PC-3 (cell line): ENCODE data around the gene NEDD4L. TPM values are rescaled to one million over a fixed set of nuclear protein-coding genes. Genes with fewer than 3 reads are reported as not detected.

Experiments used
- ATAC-seq: fragments of 200-7000 bp; cut with Tn5 transposase; 2 replicates; pipeline ENCODE4 v1.9.1; 2020; ENCODE audit warnings: mild to moderate bottlenecking, moderate library complexity
- BruUV-seq: library from RNA; stranded (reverse); fragments of 400-500 nt; replicated peaks from 2 replicates; lab custom pipeline; 2021; lab: Mats Ljungman, UMichigan
- CTCF ChIA-PET: fragments of 300-600 bp; sonication (Branson Sonifier 250); formaldehyde crosslinking; loops from one replicate; lab custom pipeline; 2022; ENCODE audit warnings: antibody characterized with exemption; lab: Charles Lee
- POLR2A ChIA-PET: fragments of 300-600 bp; sonication (Branson Sonifier 250); formaldehyde crosslinking; loops from one replicate; lab custom pipeline; 2022; ENCODE audit warnings: antibody characterized with exemption; ENCODE audit not compliant: unreplicated experiment; lab: Charles Lee
- DNase-seq: peaks from one replicate; pipeline ENCODE4 v3.0.0-alpha.2; 2015
- H2AFZ ChIP-seq: fragments of 300-600 bp; sonication (generic); 2 replicates; pipeline ENCODE4 v1.6.0; 2016; ENCODE audit warnings: antibody characterized with exemption, low read length
- H3F3A ChIP-seq: fragments of 300-600 bp; sonication (generic); one replicate; pipeline ENCODE4 v1.6.0; 2017; ENCODE audit warnings: antibody characterized with exemption, low read length, control low read depth, mild to moderate bottlenecking; ENCODE audit not compliant: unreplicated experiment
- H3K27ac ChIP-seq: fragments of 300-600 bp; sonication (generic); 2 replicates; pipeline ENCODE4 v1.5.1; 2016; ENCODE audit warnings: mild to moderate bottlenecking, low read length
- H3K27me3 ChIP-seq: fragments of 300-600 bp; sonication (generic); 2 replicates; pipeline ENCODE4 v1.6.1; 2016; ENCODE audit warnings: low read length, mixed read lengths
- H3K36me3 ChIP-seq: fragments of 300-600 bp; sonication (generic); 2 replicates; pipeline ENCODE4 v1.6.1; 2016; ENCODE audit warnings: low read depth, mixed run types, low read length, mixed read lengths
- H3K4me1 ChIP-seq: fragments of 300-600 bp; sonication (generic); 2 replicates; pipeline ENCODE4 v1.5.1; 2016; ENCODE audit warnings: low read length; ENCODE audit not compliant: insufficient read depth
- H3K4me2 ChIP-seq: fragments of 300-600 bp; sonication (generic); 2 replicates; pipeline ENCODE4 v1.6.0; 2016; ENCODE audit warnings: low read length
- H3K4me3 ChIP-seq: fragments of 300-600 bp; sonication (generic); 2 replicates; pipeline ENCODE4 v1.5.1; 2016; ENCODE audit warnings: mild to moderate bottlenecking, low read length, mixed read lengths
- H3K79me2 ChIP-seq: fragments of 300-600 bp; sonication (generic); 2 replicates; pipeline ENCODE4 v1.6.1; 2017; ENCODE audit warnings: low read length, mixed read lengths
- H3K9ac ChIP-seq: fragments of 300-600 bp; sonication (generic); 2 replicates; pipeline ENCODE4 v1.6.0; 2016; ENCODE audit warnings: mild to moderate bottlenecking, low read length
- H3K9me2 ChIP-seq: fragments of 300-600 bp; sonication (generic); replicated peaks from 2 replicates; pipeline ENCODE4 v1.6.1; 2016; ENCODE audit warnings: mixed run types, low read length, mixed read lengths
- H3K9me3 ChIP-seq: fragments of 300-600 bp; sonication (generic); 2 replicates; pipeline ENCODE4 v1.6.1; 2016; ENCODE audit warnings: low read length, mixed read lengths
- H4K20me1 ChIP-seq: fragments of 300-600 bp; sonication (generic); 2 replicates; pipeline ENCODE4 v1.6.1; 2016; ENCODE audit warnings: low read length, mixed read lengths
- CTCF ChIP-seq: fragments of 300-600 bp; sonication (generic); conservative IDR thresholded peaks from 2 replicates; pipeline ENCODE4 v1.5.1; 2017; ENCODE audit warnings: antibody characterized with exemption, low read depth, mild to moderate bottlenecking, low read length
- EZH2 ChIP-seq: fragments of 300-600 bp; sonication (generic); IDR thresholded peaks from one replicate; pipeline ENCODE4 v1.6.1; 2017; ENCODE audit warnings: antibody characterized with exemption, mild to moderate bottlenecking, low read length; ENCODE audit not compliant: unreplicated experiment
- EZH2phosphoT487 ChIP-seq: fragments of 300-600 bp; sonication (generic); IDR thresholded peaks from 2 replicates; pipeline ENCODE4 v1.6.1; 2018; ENCODE audit warnings: mild to moderate bottlenecking, antibody characterized with exemption, low read length, borderline replicate concordance
- intact Hi-C: fragments of 100-400 bp; cut with micrococcal nuclease; formaldehyde crosslinking; loops from 2 replicates; pipeline ENCODE4 v1.9.0; 2023
- total RNA-seq: library from RNA; depleted of rRNA; stranded (reverse); fragments of >200 nt; gene quantifications from 2 replicates; pipeline ENCODE4 v1.2.3, GENCODE V29; 2014

Gene NEDD4L
- total RNA-seq, 1 experiment from 2014 or later: 105 TPM

- intact Hi-C loops: no loop called here
- Histone ChIP-seq H3K27ac (no peak overlapping the region), H3K79me2 (no peaks in the 10 kb centered on the region), H3K36me3 (peaks cover 50% of the 10 kb centered on the region), H3K27me3 (no peaks in the 10 kb centered on the region), H3K9me3 (no peaks in the 10 kb centered on the region), H2AFZ (no peak overlapping the region), H4K20me1 (no peaks in the 10 kb centered on the region), H3K4me2 (no peak overlapping the region), H3F3A (no peaks in the 10 kb centered on the region), H3K9ac (no peak overlapping the region), H3K9me2 (no peaks in the 10 kb centered on the region), H3K4me1 (no peaks in the 10 kb centered on the region), H3K4me3 (no peak overlapping the region)
- DNase-seq (no peak), ATAC-seq (no peak)
- ChIA-PET POLR2A (no interaction called here), CTCF (no interaction called here)
- TF ChIP-seq EZH2 (no peak), CTCF (no peak), EZH2phosphoT487 (no peak)
- BruUV-seq: no TSS peak
Measured at GRCh38 chr18:58348517-58348916, 304.5 kb downstream of the NEDD4L start.

- Histone ChIP-seq H3F3A (no peaks in the 10 kb centered on the region), H4K20me1 (no peaks in the 10 kb centered on the region), H2AFZ (no peak overlapping the region), H3K4me3 (no peak overlapping the region), H3K27ac (no peak overlapping the region), H3K9ac (no peak overlapping the region), H3K4me2 (no peak overlapping the region), H3K9me3 (no peaks in the 10 kb centered on the region), H3K27me3 (no peaks in the 10 kb centered on the region), H3K9me2 (no peaks in the 10 kb centered on the region), H3K79me2 (no peaks in the 10 kb centered on the region), H3K4me1 (no peaks in the 10 kb centered on the region), H3K36me3 (peaks cover 52% of the 10 kb centered on the region)
- ATAC-seq: no peak
- intact Hi-C loops: no loop called here
- TF ChIP-seq EZH2phosphoT487: no peak
- no peak for TF ChIP-seq CTCF
- TF ChIP-seq EZH2: no peak
- no TSS peak for BruUV-seq
- CTCF ChIA-PET: no interaction called here
- POLR2A ChIA-PET: no interaction called here
- no peak for DNase-seq
Measured at GRCh38 chr18:58348951-58349350, 304.9 kb downstream of the NEDD4L start.

- ChIA-PET POLR2A (no interaction called here), CTCF (no interaction called here)
- no peak overlapping the region for H3K9ac ChIP-seq
- DNase-seq (no peak), ATAC-seq (no peak)
- H3F3A ChIP-seq: no peaks in the 10 kb centered on the region
- no peaks in the 10 kb centered on the region for H4K20me1 ChIP-seq
- no peaks in the 10 kb centered on the region for H3K79me2 ChIP-seq
- TF ChIP-seq EZH2phosphoT487 (no peak), CTCF (no peak), EZH2 (no peak)
- H3K9me3 ChIP-seq: no peaks in the 10 kb centered on the region
- no peak overlapping the region for H3K4me3 ChIP-seq
- H3K4me1 ChIP-seq: no peaks in the 10 kb centered on the region
- H3K36me3 ChIP-seq: peaks cover 55% of the 10 kb centered on the region
- H3K27ac ChIP-seq: no peak overlapping the region
- no peak overlapping the region for H2AFZ ChIP-seq
- intact Hi-C loops: no loop called here
- no peak overlapping the region for H3K4me2 ChIP-seq
- no TSS peak for BruUV-seq
- no peaks in the 10 kb centered on the region for H3K9me2 ChIP-seq
- H3K27me3 ChIP-seq: no peaks in the 10 kb centered on the region
Measured at GRCh38 chr18:58349650-58350049, 305.6 kb downstream of the NEDD4L start.
